GM12891 (cell line): ENCODE results near the gene EXT2.

Experiments used
- DNase-seq: peaks from one replicate; pipeline ENCODE4 v3.0.0; 2011; ENCODE audit warnings: low spot score; ENCODE audit not compliant: insufficient read length
- FAIRE-seq: peaks from 2 replicates; lab custom pipeline; 2011; peaks lifted over from hg19 to GRCh38; lab: Jason Lieb, UNC
- PAX5 ChIP-seq: IDR thresholded peaks from 2 replicates; pipeline ENCODE4 v1.6.1; 2011; ENCODE audit warnings: low read length, moderate library complexity, mild to moderate bottlenecking; ENCODE audit not compliant: insufficient read depth, severe bottlenecking
- POLR2A ChIP-seq: IDR thresholded peaks from 2 replicates; pipeline ENCODE4 v1.6.1; 2011; ENCODE audit warnings: low read depth, low read length, control low read depth
- POLR2AphosphoS5 ChIP-seq: IDR thresholded peaks from 2 replicates; pipeline ENCODE4 v1.6.1; 2011; ENCODE audit warnings: low read depth, low read length, control low read depth
- POU2F2 ChIP-seq: IDR thresholded peaks from 2 replicates; pipeline ENCODE4 v1.6.1; 2011; ENCODE audit warnings: low read depth, mild to moderate bottlenecking, control low read depth, low read length, moderate library complexity
- SPI1 ChIP-seq: IDR thresholded peaks from 2 replicates; pipeline ENCODE4 v1.6.1; 2011; ENCODE audit warnings: low read depth, low read length, control low read depth
- TAF1 ChIP-seq: IDR thresholded peaks from 2 replicates; pipeline ENCODE4 v1.6.1; 2011; ENCODE audit warnings: low read depth, low read length, control low read depth

EXT2 gene

GRCh38 chr11:44264761-44265160, 169.3 kb downstream of the EXT2 start:
- TF ChIP-seq POU2F2 (no peak), TAF1 (no peak), SPI1 (no peak), POLR2AphosphoS5 (no peak), PAX5 (no peak), POLR2A (no peak)
- DNase-seq (no peak), FAIRE-seq (no peak)

GRCh38 chr11:44266056-44266780, 170.7 kb downstream of the EXT2 start:
- no peak for DNase-seq
- no peak for TF ChIP-seq POLR2A
- TF ChIP-seq POLR2AphosphoS5: no peak
- no peak for TF ChIP-seq TAF1
- no peak for TF ChIP-seq SPI1
- no peak for TF ChIP-seq POU2F2
- FAIRE-seq: no peak

GRCh38 chr11:44267006-44267749, 171.7 kb downstream of the EXT2 start:
- TF ChIP-seq PAX5 (no peak), SPI1 (no peak), POLR2A (no peak), TAF1 (no peak), POLR2AphosphoS5 (no peak), POU2F2 (no peak)
- DNase-seq (no peak), FAIRE-seq (no peak)

- FAIRE-seq (no peak), DNase-seq (no peak)
- TF ChIP-seq POLR2AphosphoS5: no peak
- no peak for TF ChIP-seq POLR2A
- no peak for TF ChIP-seq SPI1
Measured at GRCh38 chr11:44267750-44268613, 172.5 kb downstream of the EXT2 start.

DNA sequence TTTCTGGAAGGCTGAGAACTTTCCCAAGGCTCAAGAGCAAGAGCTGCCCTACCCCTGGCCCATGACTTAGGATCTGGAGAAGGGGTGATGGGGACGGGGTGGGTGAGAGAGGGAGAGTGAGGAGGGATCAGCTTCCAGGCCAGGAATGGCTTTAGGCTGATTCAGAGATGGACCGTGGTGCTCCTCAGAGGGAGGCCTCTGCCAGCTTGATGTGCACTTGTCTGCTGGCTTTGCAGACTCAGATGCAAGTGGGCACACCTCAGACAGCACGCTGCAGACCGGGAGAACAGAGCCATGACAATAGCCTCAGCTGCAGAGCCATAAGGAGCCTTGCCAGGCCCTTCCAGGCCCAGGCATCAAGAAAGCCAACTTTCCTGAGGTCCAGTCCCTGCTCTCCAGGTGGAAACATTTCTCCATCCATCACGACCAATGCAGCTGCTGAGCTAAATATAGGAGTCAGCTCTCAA, 173.2 kb downstream of the EXT2 start:
- FAIRE-seq (no peak), DNase-seq (no peak)
- no peak for TF ChIP-seq POLR2A
- TF ChIP-seq POU2F2: no peak
- TF ChIP-seq POLR2AphosphoS5: no peak
- TF ChIP-seq SPI1: no peak
- no peak for TF ChIP-seq PAX5
- TF ChIP-seq TAF1: no peak

- TF ChIP-seq SPI1 (no peak), POLR2AphosphoS5 (no peak), POLR2A (no peak), PAX5 (no peak), POU2F2 (no peak), TAF1 (no peak)
- DNase-seq (no peak), FAIRE-seq (no peak)
Measured at GRCh38 chr11:44269369-44270351, 174.2 kb downstream of the EXT2 start.

DNA sequence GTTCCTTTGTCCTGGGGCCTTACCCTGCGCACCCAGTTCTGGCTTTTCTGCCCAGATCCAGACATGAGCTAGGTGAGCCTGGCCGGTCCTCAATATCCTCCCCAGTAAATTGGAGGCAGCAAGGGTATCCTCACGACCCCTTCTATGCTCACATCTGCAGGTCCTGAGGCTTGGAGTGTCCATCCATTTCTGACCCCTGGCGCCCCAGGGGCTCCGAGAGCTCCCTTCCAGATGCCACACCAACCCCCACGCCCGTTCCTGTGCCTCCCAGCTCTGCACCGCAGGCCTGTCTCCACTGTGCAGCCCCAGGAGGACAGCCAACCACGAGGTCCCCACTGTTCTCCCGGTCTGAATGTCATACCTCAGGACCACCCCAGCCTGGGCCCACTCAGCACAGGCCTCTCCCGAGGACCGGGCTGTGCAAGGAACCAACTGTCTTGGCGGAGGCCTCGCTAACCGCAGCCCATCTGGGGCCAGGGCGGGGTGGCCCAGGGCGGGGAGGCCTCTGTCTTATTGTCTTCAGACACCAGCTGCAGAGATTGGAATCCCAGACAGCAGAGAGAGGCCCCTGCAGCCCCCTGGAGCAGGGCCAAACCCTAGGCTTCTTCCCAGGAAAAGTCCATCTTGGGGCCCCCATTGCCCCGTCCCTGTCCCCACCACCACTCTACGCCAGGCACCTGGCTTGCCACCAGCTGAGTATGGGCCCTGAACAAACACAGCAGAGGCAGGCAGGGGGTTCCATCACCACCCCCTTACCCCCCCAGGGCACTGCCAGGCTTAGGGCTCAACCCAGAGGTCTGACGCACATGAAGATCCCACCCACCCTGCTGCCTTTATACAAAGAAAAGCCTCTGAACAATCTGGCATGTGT, 175.2 kb downstream of the EXT2 start:
- FAIRE-seq: no peak
- DNase-seq: no peak
- TF ChIP-seq POLR2AphosphoS5: no peak
- no peak for TF ChIP-seq POU2F2
- TF ChIP-seq SPI1: no peak
- TF ChIP-seq POLR2A: no peak
- no peak for TF ChIP-seq TAF1
- TF ChIP-seq PAX5: no peak

DNA sequence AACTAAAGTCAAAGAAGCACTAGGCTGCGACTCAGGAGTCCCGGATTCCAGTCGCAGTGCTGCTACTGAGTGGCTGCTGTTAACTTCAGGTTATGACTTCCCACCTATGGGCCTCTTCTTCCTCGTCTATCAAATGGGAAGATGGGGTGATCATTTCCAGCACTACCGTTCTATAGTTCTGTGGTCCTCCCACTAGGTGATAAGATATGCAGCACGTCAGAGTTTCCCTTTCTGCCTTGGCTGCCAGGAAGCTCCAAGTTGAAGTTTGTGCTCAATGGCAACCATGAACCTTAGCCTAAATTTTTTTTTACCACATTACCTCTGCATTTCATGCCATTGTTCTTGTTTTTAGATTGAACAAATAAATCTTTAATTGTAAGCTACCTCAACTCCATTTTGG, 175.8 kb downstream of the EXT2 start:
- FAIRE-seq (no peak), DNase-seq (no peak)
- TF ChIP-seq POU2F2 (no peak), PAX5 (no peak), POLR2A (no peak), TAF1 (no peak), POLR2AphosphoS5 (no peak), SPI1 (no peak)
